Forelimb muscle (tissue), 1 donor: ENCODE results near the gene DPM2. TPM values are rescaled to one million over a fixed set of nuclear protein-coding genes. Genes with fewer than 3 reads are reported as not detected.

Experiments used
- DNase-seq: peaks from one replicate; pipeline ENCODE4 v3.0.0-alpha.2; 2013; ENCODE audit warnings: low read depth
- polyA plus RNA-seq: library from polyadenylated mRNA; unstranded; fragments of 120-200 nt; gene quantifications from one replicate; pipeline ENCODE4 v1.2.1, GENCODE V29; 2013; ENCODE audit not compliant: insufficient read length

The DPM2 gene
- polyA plus RNA-seq, 1 donor = 19.8 TPM

DNA sequence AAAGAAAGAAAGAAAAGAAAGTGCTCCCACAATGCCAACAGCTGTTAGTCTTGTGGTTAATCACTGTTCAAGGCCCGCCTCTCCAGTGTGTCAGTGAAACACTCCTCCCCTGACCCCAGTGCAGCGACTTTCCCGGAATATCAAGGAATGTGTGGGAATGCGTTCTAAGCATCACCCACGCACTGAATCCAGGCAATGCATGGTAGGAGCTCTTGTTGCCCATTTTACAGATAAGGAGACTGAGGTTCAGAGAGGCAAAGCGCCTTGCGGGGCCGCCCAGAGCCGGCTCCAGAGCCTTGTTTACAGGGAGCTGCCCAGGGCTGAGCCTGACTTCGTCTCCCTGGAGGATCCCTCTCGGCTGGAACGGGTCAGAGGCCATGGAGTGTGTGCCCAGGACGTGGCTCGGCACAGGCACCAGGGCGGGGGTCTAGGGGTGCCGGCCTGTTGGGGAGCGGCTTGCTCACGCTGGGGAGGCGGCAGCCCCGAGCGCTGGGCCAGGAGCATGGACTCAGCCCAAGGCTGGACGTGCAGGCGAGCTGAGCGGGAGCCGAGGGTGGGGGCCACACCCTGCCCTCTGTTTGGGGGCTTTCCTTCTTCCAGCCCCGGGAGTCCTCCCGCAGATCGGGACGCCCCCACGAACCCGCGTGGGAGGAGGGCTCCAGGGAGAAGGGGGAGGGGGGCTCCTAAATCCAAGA is 39.1 kb downstream of the DPM2 start:
- no peak for DNase-seq

DNA sequence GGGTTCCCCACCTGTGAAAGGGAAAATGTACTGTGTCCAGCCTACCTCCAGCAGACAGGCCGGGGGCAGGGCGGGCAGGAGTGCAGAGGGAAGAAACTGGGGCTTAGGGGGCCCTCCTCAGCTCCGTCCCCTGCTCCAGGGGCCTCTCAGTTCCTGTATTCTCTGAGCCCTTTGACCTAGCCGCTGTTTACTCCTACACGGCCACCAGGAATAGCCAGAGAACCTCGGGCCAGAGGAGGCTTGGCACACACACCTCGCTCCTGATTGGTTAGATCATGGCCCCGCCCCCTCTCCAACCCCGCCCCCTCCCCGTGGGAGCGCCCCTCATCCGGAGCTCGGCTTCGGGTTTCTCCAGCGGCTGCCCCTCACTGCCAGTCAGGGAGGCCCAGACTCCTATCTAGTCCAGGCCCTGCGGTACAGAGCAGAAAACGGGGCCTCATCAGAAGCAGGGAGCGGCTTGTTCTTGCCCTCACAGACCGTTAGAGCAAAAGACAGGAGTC is 40.4 kb downstream of the DPM2 start:
- DNase-seq = no peak

DNA sequence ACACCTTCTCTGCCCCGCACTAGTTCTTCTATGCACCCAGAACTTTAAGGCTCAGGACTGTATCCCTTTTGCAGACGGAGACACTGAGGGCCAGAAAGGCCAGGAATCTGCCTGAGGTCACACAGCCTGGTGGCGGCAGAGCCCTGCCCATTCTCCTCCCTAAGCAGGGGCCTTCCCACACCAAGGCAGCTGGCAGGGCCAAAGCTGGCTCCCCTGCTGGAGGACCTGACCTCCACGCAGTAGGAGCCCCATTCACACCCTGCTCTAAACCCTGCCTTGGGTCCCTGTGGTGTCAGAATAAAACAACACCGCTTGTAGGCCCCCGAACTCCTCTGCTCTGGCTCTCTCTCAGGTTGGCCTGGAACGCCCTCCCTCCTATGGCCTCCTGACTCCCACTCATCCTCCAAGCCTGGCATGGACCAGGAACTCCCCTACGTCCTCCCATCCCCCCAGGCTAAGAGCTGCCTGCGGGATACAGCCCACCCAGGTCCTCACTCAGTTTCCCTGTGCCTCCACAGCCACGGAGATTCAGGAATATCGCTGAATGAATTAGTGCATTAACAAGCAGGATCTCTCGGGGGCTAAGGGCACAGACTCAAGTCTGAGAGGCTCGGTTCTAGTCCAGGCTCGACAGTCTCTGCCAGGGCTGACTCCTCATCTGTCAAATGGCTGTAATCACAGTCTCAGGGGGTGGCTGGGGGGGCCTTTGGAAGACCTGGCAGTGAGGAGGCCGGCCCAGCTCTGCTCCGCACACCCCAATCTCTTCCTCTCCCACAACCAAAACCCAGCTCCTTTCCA is 41.1 kb downstream of the DPM2 start:
- DNase-seq = no peak

DNA sequence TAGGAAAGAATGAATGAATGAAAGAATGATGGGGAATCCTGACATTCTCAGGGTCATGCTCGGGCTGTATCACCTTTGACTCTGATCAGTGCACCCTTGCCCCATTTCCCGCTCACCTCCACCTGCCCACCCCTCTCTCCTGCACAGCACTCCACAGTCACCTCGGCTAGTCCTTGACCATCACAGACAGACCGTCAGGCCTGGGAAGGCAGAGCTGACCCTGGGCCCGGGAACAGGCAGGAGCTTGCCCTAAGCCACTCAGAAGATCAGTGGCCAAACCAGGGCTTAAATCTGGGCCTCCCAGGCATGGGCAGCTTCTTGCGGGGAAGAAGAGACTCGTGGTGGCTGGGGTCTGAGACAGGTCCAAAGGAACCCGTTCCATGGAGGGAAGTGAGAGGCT is 41.8 kb downstream of the DPM2 start:
- no peak for DNase-seq

DNA sequence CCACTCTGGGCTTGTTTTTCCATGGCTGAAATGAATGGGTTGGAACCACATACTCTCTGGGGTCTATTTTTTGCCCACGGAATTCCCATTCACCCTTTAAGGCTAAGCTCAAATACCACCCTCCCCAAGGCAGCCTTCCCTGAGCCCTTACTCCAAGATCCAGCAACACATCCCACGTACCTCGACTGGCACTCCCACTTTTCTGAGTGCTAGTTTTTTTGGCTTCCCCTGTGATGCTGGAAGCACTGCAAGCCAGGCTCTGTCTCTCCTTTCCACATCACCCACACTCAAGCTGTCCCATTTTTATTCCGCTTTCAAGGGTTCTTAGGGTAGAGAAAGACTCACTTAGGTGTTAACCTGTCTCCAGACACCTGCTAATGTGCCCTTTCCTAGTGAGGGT is 44.3 kb downstream of the DPM2 start:
- no peak for DNase-seq

DNA sequence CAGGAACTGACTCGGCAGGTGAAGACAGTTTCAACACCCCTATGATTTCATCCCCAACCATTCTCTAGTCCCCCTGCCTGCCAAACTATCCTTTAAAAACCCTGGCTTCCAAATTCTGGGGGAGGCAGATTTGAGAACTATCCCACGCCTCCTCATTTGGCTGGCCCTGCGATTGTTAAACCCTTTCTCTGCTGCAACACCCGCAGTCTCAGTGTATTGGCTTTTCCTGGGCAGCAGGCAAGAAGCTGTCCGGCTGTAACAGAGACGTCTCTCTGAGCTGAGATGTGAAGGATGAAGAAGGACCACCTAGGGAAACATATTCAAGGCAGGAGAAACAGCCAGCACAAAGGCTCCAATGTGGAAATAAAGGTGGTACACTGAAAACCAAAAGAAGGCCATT is 44.8 kb downstream of the DPM2 start:
- no peak for DNase-seq

DNA sequence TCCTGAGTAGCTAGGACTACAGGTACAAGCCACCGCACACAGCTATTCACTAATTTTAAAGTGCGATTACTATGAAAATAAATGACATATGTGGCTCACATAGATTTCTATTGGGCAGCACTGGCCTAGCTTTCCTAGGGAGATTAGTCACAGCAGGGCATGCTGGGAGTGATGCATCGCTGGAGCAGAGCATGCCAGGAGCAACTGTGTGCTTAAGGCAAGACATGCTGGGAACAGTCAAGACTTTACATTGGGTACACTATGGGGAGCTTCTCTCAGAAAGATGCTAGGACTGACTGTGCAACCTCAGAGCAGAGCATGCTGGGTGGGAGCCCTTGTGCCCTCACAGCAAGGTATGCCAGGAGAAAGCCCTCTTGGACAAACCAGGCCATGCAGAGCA is 47.6 kb downstream of the DPM2 start:
- DNase-seq = no peak

DNA sequence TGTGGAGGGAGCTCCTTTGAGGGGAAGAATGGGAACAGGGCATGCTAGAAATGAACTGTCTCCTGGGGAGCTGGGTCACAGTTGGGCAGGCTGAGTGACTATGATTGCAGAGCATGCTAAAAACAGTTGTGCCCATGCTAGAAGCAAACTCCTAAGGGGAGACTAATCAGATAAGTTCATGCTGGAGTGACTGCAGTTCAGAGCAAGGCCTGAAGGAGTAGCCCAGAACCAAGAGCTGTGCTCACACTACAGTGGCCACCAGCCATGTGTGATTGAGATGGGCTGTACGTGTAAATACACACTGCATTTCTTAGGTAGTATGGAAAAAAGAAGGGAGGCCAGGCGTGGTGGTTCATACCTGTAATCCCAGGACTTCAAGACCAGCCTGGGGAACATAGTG is 49.9 kb downstream of the DPM2 start:
- DNase-seq = no peak

DNA sequence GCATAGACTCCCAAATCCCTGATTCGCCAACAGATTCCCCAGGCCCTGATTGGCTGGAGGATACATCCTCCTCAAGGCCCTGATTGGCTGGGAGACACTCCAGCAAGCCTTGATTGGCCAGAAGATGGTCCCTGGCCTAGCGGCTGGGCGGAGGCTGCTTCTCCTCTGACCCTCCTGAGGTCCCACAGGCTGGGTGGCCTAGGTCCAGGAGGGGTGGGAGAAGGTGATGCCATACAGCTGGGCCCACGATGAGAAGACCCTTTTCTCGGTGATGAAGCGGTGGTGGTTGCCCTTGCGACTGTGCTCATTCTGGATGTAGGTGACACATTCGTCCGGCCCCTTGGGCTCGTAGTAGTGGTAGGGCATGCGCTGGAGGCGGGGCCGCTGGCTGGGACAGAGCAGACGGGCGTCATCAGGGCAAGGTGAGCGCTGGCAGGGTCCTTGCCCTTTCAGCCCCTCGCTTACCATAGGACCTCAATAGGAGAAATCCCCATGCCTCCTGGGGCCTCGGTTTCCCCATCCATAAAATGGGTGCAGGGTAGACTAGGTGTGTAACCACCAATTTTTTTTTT is 51.2 kb downstream of the DPM2 start:
- DNase-seq = no peak

DNA sequence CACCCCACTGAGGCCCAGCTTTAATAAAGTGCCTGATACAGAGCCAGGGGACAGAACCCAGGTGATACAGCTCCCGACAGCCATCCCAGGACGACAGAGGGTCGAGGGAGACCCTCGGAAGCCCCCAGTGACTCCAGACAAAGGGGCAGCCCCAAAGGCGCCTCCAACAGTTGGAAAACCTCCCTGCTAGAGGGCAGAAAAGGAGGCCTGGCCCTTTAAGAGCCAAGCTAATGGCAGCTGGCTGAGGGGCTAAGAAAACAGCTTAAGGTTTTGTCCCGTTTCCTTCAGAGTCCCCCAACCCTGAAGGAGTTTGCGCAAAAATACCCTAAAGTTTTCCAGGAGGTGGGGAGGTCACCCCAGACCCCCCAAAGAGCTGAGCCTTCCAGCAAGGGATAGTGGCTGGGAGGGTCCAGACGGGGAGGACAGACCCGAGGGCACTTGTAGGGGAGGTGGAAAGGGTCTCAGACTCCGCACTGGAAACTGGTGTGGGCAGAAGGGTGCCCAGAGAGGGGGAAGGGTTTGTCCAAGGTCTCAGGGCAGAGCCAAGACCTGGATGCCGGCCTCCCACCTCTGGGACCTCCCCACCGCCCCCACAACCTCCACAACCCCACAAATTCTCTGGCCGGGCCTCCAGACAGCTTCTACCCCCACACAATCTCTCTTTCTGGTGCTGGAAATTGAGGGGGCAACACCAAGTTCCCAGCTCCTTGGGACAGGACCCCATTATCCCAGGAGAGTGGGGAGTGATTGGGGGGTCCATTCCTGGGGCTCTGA is 52.0 kb downstream of the DPM2 start:
- no peak for DNase-seq

Other genes starting within 250 kb of the DPM2 start
- 1.4 TPM for gene CFAP157, start 230.9 kb downstream of the DPM2 start, polyA plus RNA-seq
- gene PTRH1, start 222.2 kb downstream of the DPM2 start, polyA plus RNA-seq = 6.4 TPM
- 0.03 TPM for gene TTC16, start 221.8 kb downstream of the DPM2 start, polyA plus RNA-seq
- 8.1 TPM for gene TOR2A, start 202.6 kb downstream of the DPM2 start, polyA plus RNA-seq
- gene SH2D3C, start 159.2 kb downstream of the DPM2 start, polyA plus RNA-seq = 16.5 TPM
- 48.2 TPM for gene CDK9, start 151.8 kb downstream of the DPM2 start, polyA plus RNA-seq
- 39.5 TPM for gene FPGS, start 135.0 kb downstream of the DPM2 start, polyA plus RNA-seq
- 43.4 TPM for gene ENG, start 83.2 kb downstream of the DPM2 start, polyA plus RNA-seq
- 1,272 TPM for gene AK1, start 60.2 kb downstream of the DPM2 start, polyA plus RNA-seq
- gene ST6GALNAC6, start 38.3 kb downstream of the DPM2 start, polyA plus RNA-seq = 53.3 TPM
- 48.9 TPM for gene ST6GALNAC4, start 20.8 kb downstream of the DPM2 start, polyA plus RNA-seq
- gene PIP5KL1, start 7.1 kb downstream of the DPM2 start, polyA plus RNA-seq = 5.3 TPM
- 19.2 TPM for gene EEIG1, start 43.1 kb upstream of the DPM2 start, polyA plus RNA-seq
- gene NAIF1, start 129.5 kb upstream of the DPM2 start, polyA plus RNA-seq = 7.4 TPM
- gene SLC25A25, start 130.4 kb upstream of the DPM2 start, polyA plus RNA-seq = 10.8 TPM
- gene PTGES2, start 189.9 kb upstream of the DPM2 start, polyA plus RNA-seq = 44.1 TPM
- gene LCN2, start 211.6 kb upstream of the DPM2 start, polyA plus RNA-seq = 1.1 TPM
- gene BBLN, start 222.4 kb upstream of the DPM2 start, polyA plus RNA-seq = 28.3 TPM